Measurements from ENCODE around the gene LPAR6.

Gene LPAR6

GRCh38 chr13:48369988-48370387, 42.9 kb downstream of the LPAR6 start:
- DNase-seq (ENCODE audit: low read depth) = no peak
